OCI-LY7 (cell line): ENCODE data around the gene GMPS. TPM values are rescaled to one million over a fixed set of nuclear protein-coding genes. Genes with fewer than 3 reads are reported as not detected.
"Not testable (repeated sequence)": the region's sequence is repeated elsewhere in the genome, so short reads cannot be mapped to it uniquely, and the experiment has no call there.

Source experiments
- BruUV-seq: library from RNA; stranded (reverse); fragments of 400-500 nt; replicated peaks from 2 replicates; lab custom pipeline; 2021; lab: Mats Ljungman, UMichigan
- CTCF ChIA-PET: fragments of 300-600 bp; sonication (Branson Sonifier 250); formaldehyde crosslinking; loops from one replicate; lab custom pipeline; 2022; ENCODE audit warnings: antibody characterized with exemption; ENCODE audit not compliant: unreplicated experiment; lab: Charles Lee
- POLR2A ChIA-PET: fragments of 300-600 bp; sonication (Branson Sonifier 250); formaldehyde crosslinking; loops from one replicate; lab custom pipeline; 2022; ENCODE audit warnings: antibody characterized with exemption; lab: Charles Lee
- DNase-seq: peaks from one replicate; pipeline ENCODE4 v3.0.0-alpha.2; 2015; ENCODE audit warnings: low spot score
- H2AFZ ChIP-seq: fragments of 200-600 bp; sonication (generic), shearing (Covaris generic); 2 replicates; pipeline ENCODE4 v1.6.1; 2014; ENCODE audit warnings: mild to moderate bottlenecking, antibody characterized with exemption, low read length, moderate library complexity
- H3K27ac ChIP-seq: fragments of 200-600 bp; sonication (generic); 2 replicates; pipeline ENCODE4 v1.5.1; 2014; ENCODE audit warnings: mixed run types, low read depth, mild to moderate bottlenecking, moderate library complexity, low read length, inconsistent platforms; ENCODE audit not compliant: poor library complexity, severe bottlenecking
- H3K36me3 ChIP-seq: fragments of 200-600 bp; sonication (generic); 2 replicates; pipeline ENCODE4 v1.6.1; 2014; ENCODE audit warnings: mild to moderate bottlenecking, antibody characterized with exemption, low read length, moderate library complexity, mixed read lengths; ENCODE audit not compliant: insufficient read depth
- H3K4me1 ChIP-seq: fragments of 200-600 bp; sonication (generic); 2 replicates; pipeline ENCODE4 v1.5.1; 2014; ENCODE audit warnings: mild to moderate bottlenecking, low read length; ENCODE audit not compliant: insufficient read depth, poor library complexity, severe bottlenecking
- H3K4me2 ChIP-seq: fragments of 200-600 bp; sonication (generic); 2 replicates; pipeline ENCODE4 v1.6.1; 2014; ENCODE audit warnings: mild to moderate bottlenecking, low read length
- H3K4me3 ChIP-seq: fragments of 200-600 bp; sonication (generic); 2 replicates; pipeline ENCODE4 v1.5.1; 2014; ENCODE audit warnings: mild to moderate bottlenecking, low read depth, low read length; ENCODE audit not compliant: poor library complexity, severe bottlenecking
- H3K79me2 ChIP-seq: fragments of 200-600 bp; sonication (generic); 2 replicates; pipeline ENCODE4 v1.6.1; 2016; ENCODE audit warnings: low read depth, mild to moderate bottlenecking, low read length, moderate library complexity, mixed read lengths; ENCODE audit not compliant: insufficient read depth
- H3K9me2 ChIP-seq: fragments of 200-600 bp; sonication (generic); 2 replicates; pipeline ENCODE4 v1.6.1; 2016; ENCODE audit warnings: mild to moderate bottlenecking, low read length, mixed read lengths; ENCODE audit not compliant: insufficient read depth
- H3K9me3 ChIP-seq: fragments of 200-600 bp; sonication (generic); 2 replicates; pipeline ENCODE4 v1.6.1; 2014; ENCODE audit warnings: mild to moderate bottlenecking, mixed run types, low read length, mixed read lengths
- H4K20me1 ChIP-seq: fragments of 200-600 bp; sonication (generic); 2 replicates; pipeline ENCODE4 v1.6.1; 2014; ENCODE audit warnings: mild to moderate bottlenecking, antibody characterized with exemption, low read length, moderate library complexity, mixed read lengths; ENCODE audit not compliant: insufficient read depth
- EZH2phosphoT487 ChIP-seq: fragments of 200-600 bp; sonication (generic); IDR thresholded peaks from 2 replicates; pipeline ENCODE4 v1.6.1; 2018; ENCODE audit warnings: low read depth, borderline replicate concordance, mild to moderate bottlenecking, mixed run types, antibody characterized with exemption, low read length, moderate library complexity, mixed read lengths
- intact Hi-C: fragments of 100-400 bp; cut with micrococcal nuclease; formaldehyde crosslinking; loops from one replicate; pipeline ENCODE4 v1.10.0; 2022; ENCODE audit not compliant: unreplicated experiment
- total RNA-seq, 2 experiments: library from RNA; depleted of rRNA in 1 of 2; stranded (reverse); fragments of >200 nt in 1 of 2; shearing (Covaris generic) in 1 of 2; gene quantifications; 2 replicates each; pipeline ENCODE4 v1.2.3, GENCODE V29; 2014 to 2022
- TF ChIP-seq, protein P1 (sequence below): fragments of 200-600 bp; sonication (generic); conservative IDR thresholded peaks from 2 replicates; pipeline ENCODE4 v1.5.1; 2014; ENCODE audit warnings: mild to moderate bottlenecking, antibody characterized with exemption, low read length, moderate library complexity, mixed read lengths

GMPS gene
- total RNA-seq, 2 experiments from 2014 or later: 37.6 to 116 TPM

DNA sequence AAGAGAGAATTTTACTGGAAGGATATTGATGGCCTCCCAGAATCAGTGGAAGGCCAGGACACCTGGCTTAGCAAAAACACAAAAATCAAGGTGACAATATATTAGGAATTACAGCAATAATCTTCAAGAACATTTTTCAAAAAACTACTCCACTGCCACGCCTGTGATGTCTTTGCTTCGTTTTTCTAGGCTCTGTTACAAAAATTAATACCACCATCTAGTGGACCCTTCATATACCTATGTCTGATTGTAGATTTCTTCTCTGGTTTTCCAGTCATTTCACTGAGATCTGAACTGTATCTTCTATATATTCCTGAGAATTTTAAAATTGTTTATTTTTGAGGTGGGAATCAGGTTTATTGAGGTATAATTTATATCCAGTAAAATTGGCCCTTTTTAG, 10.6 kb upstream of the GMPS start:
- ChIA-PET POLR2A (no interaction called here), CTCF (no interaction called here)
- no peak overlapping the region for H3K27ac ChIP-seq
- H4K20me1 ChIP-seq: no peaks in the 10 kb centered on the region
- H2AFZ ChIP-seq: peak overlapping the region; percentile 62
- intact Hi-C loops: loop anchor here (1.0 to 10.0 kb wide), 5 partner anchors 121 to 1535 kb away; partner anchors contain the start of genes DHX36 and TIPARP
- H3K36me3 ChIP-seq: no peaks in the 10 kb centered on the region
- peak overlapping the region; percentile 39 for H3K4me2 ChIP-seq
- no peaks in the 10 kb centered on the region for H3K9me2 ChIP-seq
- H3K4me1 ChIP-seq: peaks cover 4% of the 10 kb centered on the region
- no peaks in the 10 kb centered on the region; the same call in 1 of the 2 replicates for H3K79me2 ChIP-seq
- peak; percentile 40 for DNase-seq
- H3K4me3 ChIP-seq: no peak overlapping the region
- H3K9me3 ChIP-seq: peaks cover 6% of the 10 kb centered on the region; the same call in 1 of the 2 replicates
- no TSS peak for BruUV-seq
- TF ChIP-seq, protein P1, sequence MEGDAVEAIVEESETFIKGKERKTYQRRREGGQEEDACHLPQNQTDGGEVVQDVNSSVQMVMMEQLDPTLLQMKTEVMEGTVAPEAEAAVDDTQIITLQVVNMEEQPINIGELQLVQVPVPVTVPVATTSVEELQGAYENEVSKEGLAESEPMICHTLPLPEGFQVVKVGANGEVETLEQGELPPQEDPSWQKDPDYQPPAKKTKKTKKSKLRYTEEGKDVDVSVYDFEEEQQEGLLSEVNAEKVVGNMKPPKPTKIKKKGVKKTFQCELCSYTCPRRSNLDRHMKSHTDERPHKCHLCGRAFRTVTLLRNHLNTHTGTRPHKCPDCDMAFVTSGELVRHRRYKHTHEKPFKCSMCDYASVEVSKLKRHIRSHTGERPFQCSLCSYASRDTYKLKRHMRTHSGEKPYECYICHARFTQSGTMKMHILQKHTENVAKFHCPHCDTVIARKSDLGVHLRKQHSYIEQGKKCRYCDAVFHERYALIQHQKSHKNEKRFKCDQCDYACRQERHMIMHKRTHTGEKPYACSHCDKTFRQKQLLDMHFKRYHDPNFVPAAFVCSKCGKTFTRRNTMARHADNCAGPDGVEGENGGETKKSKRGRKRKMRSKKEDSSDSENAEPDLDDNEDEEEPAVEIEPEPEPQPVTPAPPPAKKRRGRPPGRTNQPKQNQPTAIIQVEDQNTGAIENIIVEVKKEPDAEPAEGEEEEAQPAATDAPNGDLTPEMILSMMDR: peak; percentile 77
- no peak for TF ChIP-seq EZH2phosphoT487

DNA sequence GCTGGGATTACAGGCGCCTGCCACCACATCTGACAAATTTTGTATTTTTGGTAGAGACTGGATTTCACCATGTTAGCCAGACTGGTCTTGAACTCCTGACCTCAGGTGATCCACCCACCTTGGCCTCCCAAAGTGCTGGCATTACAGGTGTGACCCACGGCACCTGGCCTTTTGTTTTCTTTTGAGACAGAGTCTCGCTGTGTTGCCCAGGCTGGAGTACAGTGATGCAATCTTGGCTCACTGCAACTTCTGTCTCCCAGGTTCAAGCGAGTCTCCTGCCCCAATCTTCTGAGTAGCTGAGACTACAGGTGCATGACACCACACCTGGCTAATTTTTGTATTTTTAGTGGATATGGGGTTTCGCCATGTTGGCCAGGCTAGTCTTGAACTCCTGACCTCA, 10.0 kb upstream of the GMPS start:
- H3K9me3 ChIP-seq, H3K36me3 ChIP-seq, POLR2A ChIA-PET, H3K27ac ChIP-seq, DNase-seq, BruUV-seq, H3K4me2 ChIP-seq, H3K4me3 ChIP-seq, CTCF ChIA-PET, H3K79me2 ChIP-seq, H3K4me1 ChIP-seq, H4K20me1 ChIP-seq, H3K9me2 ChIP-seq: not testable (repeated sequence)
- intact Hi-C loops: loop anchor here (1.0 to 10.0 kb wide), 2 partner anchors 121 to 506 kb away; no protein-coding TSS in a partner anchor
- peak overlapping the region; percentile 62; the same call in 1 of the 2 replicates for H2AFZ ChIP-seq

DNA sequence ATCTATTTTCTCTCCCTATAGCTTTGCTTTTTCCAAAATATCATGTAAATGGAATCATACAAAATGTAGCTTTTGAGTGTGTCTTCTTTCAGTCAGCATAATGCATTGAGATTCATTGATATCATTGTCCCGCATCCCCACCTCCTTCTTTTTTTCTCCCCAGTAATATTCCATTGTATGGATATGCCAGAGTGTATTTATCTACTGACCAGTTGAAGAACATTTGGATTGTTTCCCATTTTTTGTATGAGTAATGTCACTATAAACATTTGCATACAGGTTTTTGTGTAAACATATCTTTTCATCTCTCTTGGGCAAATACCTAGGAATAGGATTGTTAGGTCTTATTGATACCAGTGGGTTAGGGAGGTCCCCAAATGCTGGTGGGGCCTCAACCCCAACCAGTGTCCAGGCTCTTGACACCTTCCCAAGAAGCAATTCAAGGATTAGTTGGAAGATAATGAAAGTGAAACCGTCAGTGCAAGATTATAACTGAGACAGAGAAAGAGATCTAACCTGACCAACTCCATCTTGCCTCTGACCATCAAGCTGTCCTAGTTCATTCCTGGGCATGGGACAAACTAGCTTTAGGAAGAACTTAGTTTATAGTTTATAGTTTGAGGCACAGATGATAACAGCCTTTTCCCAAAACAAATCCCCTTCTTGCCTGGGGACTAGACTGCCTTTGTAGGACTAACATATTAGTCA, 8.8 kb upstream of the GMPS start:
- H3K36me3 ChIP-seq: no peaks in the 10 kb centered on the region
- no peak overlapping the region for H3K4me3 ChIP-seq
- no peaks in the 10 kb centered on the region for H3K9me2 ChIP-seq
- H3K4me1 ChIP-seq: no peaks in the 10 kb centered on the region
- TF ChIP-seq, protein P1: no peak
- no peak for TF ChIP-seq EZH2phosphoT487
- ChIA-PET CTCF (interaction anchor here (0.6 kb wide), 1 partner anchor 901 kb away, joined by 3 read pairs; no protein-coding TSS in a partner anchor), POLR2A (interaction anchor here (0.7 to 1.5 kb wide), 3 partner anchors 9 to 136 kb away, joined by 3 to 7 read pairs (median 3); partner anchors contain the start of gene GMPS)
- DNase-seq: no peak
- H4K20me1 ChIP-seq: no peaks in the 10 kb centered on the region
- H3K79me2 ChIP-seq: no peaks in the 10 kb centered on the region
- BruUV-seq: no TSS peak
- H3K4me2 ChIP-seq: no peak overlapping the region
- H3K27ac ChIP-seq: no peak overlapping the region
- intact Hi-C loops: loop anchor here (10.0 kb wide), 1 partner anchor 507 kb away; no protein-coding TSS in a partner anchor
- H3K9me3 ChIP-seq: peaks cover 6% of the 10 kb centered on the region; the same call in 1 of the 2 replicates
- peak overlapping the region; percentile 55; the same call in 1 of the 2 replicates for H2AFZ ChIP-seq

- H3K4me2 ChIP-seq, H3K36me3 ChIP-seq, H3K9me3 ChIP-seq, H3K4me1 ChIP-seq, CTCF ChIA-PET, H3K4me3 ChIP-seq, H3K79me2 ChIP-seq, BruUV-seq, H4K20me1 ChIP-seq, H3K9me2 ChIP-seq, H3K27ac ChIP-seq: not testable (repeated sequence)
- intact Hi-C loops: loop anchor here (10.0 kb wide), 1 partner anchor 508 kb away; no protein-coding TSS in a partner anchor
- peak; percentile 38 for DNase-seq
- peak overlapping the region; percentile 55; the same call in 1 of the 2 replicates for H2AFZ ChIP-seq
- POLR2A ChIA-PET: interaction anchor here (0.7 to 1.5 kb wide), 4 partner anchors 9 to 138 kb away, joined by 3 to 7 read pairs (median 4); partner anchors contain the start of gene GMPS
These were observed 8.0 kb upstream of the GMPS start for GRCh38 chr3:155862290-155862982.
